Measurements from ENCODE around the gene KCNN3.
A peak's percentile ranks its signal among the peaks of the same experiment; 100 is the strongest.

KCNN3 gene

GRCh38 chr1:154720328-154721297 lies 149.5 kb downstream of the KCNN3 start:
- DNase-seq, result peak; percentile 92

GRCh38 chr1:154719586-154720327 lies 150.3 kb downstream of the KCNN3 start:
- peak; percentile 38 for DNase-seq

- no peak for DNase-seq
These were observed 151.5 kb downstream of the KCNN3 start for GRCh38 chr1:154718566-154718965.

- no peak for DNase-seq
These were observed 152.6 kb downstream of the KCNN3 start for GRCh38 chr1:154717528-154717924.

GRCh38 chr1:154716614-154717527 lies 153.2 kb downstream of the KCNN3 start:
- DNase-seq, result no peak

- DNase-seq, result peak; percentile 91
These were observed 154.1 kb downstream of the KCNN3 start for GRCh38 chr1:154716011-154716410.

GRCh38 chr1:154715385-154715784 lies 154.7 kb downstream of the KCNN3 start:
- DNase-seq, result no peak

GRCh38 chr1:154714638-154715037 lies 155.4 kb downstream of the KCNN3 start:
- peak; percentile 73 for DNase-seq

GRCh38 chr1:154714052-154714623 lies 155.9 kb downstream of the KCNN3 start:
- no peak for DNase-seq

- DNase-seq, result no peak
These were observed 157.1 kb downstream of the KCNN3 start for GRCh38 chr1:154713005-154713404.

GRCh38 chr1:154712166-154712810 lies 157.8 kb downstream of the KCNN3 start:
- DNase-seq, result no peak

GRCh38 chr1:154711416-154711815 lies 158.7 kb downstream of the KCNN3 start:
- DNase-seq, result no peak

GRCh38 chr1:154710106-154710505 lies 160.0 kb downstream of the KCNN3 start:
- DNase-seq, result no peak

- DNase-seq, result no peak
These were observed 162.1 kb downstream of the KCNN3 start for GRCh38 chr1:154707901-154708463.

- DNase-seq, result no peak
These were observed 163.2 kb downstream of the KCNN3 start for GRCh38 chr1:154706851-154707250.

GRCh38 chr1:154705544-154705943 lies 164.5 kb downstream of the KCNN3 start:
- no peak for DNase-seq

- DNase-seq, result no peak
These were observed 166.9 kb downstream of the KCNN3 start for GRCh38 chr1:154703170-154703569.

- DNase-seq, result peak; percentile 11
These were observed 171.6 kb downstream of the KCNN3 start for GRCh38 chr1:154698320-154699096.

GRCh38 chr1:154697710-154698109 lies 172.4 kb downstream of the KCNN3 start:
- DNase-seq, result no peak

GRCh38 chr1:154696456-154696855 lies 173.6 kb downstream of the KCNN3 start:
- DNase-seq, result no peak

GRCh38 chr1:154695985-154696384 lies 174.1 kb downstream of the KCNN3 start:
- no peak for DNase-seq
